Stimulated activated CD8-positive, alpha-beta memory T cell treated with anti-CD3 and anti-CD28 coated beads, Interleukin-15, amount 100 ng/mL, for 1 hour (primary cell): Measurements from ENCODE around the gene IRS2.
"Not testable (repeated sequence)": the region's sequence is repeated elsewhere in the genome, so short reads cannot be mapped to it uniquely, and the experiment has no call there.

Source experiments
- DNase-seq: peaks from one replicate; pipeline ENCODE4 v3.0.0-alpha.2; 2020; ENCODE audit warnings: low read depth

IRS2 gene

DNA sequence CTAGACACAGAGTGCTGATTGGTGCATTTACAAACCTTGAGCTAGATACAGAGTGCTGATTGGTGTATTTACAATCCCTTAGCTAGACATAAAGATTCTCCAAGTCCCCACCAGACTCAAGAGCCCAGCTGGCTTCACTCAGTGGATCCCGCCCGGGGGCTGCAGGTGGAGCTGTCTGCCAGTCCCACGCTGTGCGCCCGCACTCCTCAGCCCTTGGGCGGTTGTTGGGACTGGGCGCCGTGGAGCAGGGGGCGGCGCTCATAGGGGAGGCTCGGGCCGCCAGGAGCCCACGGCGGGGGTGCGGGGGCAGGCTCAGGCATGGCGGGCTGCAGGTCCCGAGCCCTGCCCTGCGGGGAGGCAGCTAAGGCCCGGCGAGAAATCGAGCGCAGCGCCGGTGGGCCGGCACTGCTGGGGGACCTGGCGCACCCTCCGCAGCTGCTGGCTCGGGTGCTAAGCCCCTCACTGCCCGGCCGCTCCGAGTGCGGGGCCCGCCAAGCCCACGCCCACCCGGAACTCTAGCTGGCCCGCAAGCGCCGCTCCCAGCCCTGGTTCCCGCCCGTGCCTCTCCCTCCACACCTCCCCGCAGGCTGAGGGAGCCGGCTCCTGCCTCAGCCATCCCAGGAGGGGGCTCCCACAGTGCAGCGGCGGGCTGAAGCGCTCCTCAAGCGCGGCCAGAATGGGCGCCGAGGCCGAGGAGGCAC is 53.8 kb downstream of the IRS2 start:
- not testable (repeated sequence) for DNase-seq

DNA sequence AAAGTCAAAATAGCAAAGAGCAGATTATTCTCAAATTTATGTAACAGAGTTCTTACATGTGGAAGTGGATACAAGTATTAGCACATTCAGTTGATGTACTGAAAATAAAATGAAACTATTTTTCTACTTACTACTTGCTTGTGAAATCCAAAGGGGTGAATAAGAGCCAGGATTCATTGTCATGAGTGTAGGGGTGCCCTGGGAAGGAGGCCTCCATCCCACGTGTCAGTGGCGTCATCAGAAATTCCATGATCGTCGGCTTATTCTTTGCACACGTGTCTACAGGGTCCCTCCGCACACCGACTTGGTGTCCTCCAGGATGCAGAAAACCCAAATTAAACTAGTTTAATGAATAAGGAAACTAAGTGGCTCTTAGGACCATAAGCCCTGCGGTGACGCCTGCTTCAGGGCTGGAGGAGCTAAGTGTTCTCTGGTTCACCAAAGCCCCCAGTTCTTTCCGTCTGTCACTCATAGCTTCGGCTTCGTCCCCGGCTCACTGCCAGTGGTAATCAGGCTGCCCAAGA is 55.5 kb downstream of the IRS2 start:
- no peak for DNase-seq

DNA sequence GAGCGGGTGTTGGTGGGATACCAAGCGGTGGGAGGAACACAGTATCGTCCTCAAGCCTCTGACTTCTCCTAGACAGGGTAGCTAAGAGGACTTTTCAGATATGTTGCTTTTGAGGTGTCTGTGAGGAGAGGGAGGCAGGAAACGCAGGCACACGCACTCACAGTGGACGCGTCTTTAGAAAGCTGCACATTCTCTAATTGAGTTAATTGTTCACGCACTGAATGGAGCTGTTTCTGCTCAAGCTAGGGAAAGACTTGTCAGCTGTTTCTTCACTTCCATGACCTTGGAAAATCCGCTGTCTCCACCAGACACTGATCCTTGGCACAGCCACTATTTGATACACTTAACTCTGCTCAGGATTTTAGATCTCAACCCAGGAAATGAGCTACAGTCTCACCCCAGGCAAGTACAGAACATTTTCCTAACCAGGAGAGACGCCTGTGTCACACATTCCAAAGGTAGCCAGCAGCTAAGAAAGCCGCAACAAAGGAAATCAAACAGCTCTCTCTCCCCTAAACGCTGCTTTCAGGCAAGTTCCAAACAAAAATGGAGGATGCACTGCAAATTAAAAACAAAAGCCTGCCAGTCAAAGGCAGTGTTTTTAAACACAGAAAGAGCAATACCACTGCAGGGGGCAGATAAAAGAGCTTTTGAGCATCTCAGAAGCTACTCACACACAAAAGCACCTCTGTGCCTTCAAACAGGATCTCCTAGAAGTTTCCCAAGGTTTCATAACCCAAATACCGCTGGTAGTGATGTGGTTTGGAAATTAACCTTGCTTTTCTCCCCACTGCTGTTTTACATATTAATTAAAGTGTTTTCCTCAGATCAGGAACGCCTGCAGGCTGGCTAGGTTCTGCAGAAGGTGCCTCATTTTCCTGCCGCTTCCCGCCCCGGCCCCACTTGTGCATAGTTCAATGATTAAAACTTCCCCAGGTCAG is 57.3 kb downstream of the IRS2 start:
- DNase-seq, result no peak

DNA sequence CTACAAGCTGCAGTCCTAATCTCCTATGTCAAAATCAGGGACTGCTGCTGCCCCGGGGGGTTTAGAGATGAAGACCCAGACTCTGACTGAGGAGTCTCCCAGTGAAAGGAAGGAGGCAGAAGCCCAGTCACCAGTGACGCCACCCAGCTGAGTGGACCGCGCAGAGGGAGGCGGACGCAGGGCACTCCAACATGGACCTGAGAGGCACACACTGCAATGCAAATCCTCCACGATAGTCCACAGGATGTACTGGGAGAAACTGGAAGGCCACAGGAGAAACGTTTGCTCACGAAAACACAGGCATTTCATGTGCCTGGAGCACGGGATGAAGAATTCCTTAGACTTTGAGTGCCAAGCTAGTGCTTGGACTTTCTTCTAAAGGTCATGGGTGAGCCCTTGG is 58.3 kb downstream of the IRS2 start:
- no peak for DNase-seq

DNA sequence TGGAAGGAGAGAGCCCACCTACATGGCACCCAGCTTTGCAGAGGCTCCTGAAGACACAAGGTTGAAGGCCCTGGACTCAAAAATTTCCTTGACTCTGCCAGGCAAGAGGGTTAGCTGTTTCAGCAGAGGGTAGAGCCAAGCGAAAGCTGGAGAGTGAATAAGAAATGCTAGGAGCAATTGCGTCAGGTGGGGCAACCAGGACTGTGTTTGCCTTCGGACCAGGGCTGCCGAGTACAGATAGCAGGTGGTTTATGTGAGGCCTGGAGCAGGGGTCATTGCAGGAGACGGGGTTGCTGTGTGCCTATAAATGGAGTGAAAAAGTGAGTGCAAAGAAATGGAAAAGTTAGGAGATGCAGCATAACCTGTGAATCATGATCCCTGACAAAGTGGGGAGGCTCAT is 59.1 kb downstream of the IRS2 start:
- no peak for DNase-seq

DNA sequence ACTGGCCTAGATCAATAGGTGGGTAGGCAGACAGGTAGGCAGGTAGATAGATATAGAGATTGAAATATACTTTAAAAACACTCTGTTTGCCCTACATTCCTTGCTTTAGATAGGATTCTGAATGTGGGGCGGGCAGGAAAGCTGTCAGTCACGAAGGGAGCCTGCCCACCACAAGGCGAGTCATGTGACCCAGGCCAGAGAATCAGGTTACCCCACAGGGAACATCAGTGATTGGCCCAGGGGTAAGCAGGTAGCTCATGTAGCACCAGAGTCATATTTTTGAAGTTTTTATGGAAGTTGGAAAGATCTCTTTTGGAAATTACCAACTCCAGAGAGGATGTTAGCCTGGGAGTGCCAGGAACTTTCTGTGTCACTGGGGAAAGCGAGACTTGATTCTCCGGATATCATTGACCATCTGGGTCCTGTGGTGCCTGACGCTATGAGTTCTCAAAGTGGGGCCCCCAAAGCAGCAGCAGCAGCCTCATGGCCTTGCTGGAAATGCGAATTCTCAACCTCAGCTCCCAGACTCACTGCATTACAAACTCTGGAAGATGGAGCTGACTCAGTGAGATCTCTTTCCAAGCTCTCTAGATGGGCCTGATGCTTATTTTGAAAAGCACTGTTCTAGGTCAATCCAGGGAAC is 60.3 kb downstream of the IRS2 start:
- DNase-seq, result no peak

DNA sequence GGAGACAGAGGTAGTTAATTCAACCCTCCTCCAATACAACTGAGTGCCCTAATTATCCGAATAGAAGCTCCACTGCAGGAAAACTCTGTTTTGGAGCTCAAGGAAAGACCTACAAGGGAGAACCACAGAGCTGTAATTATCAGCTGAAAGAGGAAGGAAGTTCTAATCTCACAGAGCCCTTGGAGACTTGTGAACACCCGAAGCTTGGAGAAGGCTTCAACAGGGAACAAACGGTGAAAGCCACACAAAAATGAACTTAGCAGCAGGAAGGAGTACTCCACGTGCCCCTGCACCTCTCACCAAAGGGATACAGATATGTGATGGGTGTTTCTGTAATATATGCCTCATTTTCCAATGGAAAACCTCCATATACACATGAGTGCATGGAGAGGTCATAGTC is 61.1 kb downstream of the IRS2 start:
- no peak for DNase-seq

GRCh38 chr13:109724603-109725002 is 61.8 kb downstream of the IRS2 start:
- no peak for DNase-seq

DNA sequence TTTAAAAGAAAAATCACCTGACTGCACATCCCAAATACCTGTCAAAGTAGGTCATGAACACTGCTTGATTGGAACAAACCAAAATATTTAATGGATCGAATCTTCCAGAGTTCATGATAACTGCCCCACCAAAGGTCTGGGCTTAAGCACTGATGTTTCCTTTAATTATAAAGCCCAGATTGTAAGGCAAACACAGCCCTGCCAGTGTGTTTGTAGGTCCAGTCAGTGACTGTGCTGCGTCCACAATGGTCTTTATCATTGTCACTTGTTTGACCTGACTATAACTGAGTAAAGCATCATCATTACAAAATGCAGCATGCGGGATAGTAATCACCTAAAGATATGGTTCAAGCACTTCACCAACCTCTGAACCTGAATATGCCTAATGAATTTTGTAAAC is 63.3 kb downstream of the IRS2 start:
- no peak for DNase-seq

- no peak for DNase-seq
Measured at GRCh38 chr13:109722068-109722467, 64.3 kb downstream of the IRS2 start.

DNA sequence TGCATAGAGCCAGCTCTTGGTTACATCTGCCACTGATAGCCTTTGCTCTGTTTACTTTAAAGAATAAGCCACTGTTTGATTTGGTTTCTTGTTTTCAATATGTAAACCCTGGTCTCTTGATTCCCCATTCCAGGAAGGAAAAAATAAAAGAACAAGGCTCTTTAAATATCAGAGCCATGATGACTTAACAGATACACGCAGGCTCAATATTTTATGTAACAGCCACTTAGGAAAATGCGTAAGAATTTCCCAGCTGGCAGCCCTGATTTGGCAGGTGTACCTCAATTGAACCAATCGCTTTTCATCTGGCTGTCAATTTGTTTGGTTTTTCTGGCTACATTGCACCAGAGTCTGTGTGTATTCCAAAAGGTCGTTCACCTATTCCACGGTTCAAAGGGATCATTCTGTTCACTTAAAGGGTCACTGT is 65.6 kb downstream of the IRS2 start:
- DNase-seq, result no peak

DNA sequence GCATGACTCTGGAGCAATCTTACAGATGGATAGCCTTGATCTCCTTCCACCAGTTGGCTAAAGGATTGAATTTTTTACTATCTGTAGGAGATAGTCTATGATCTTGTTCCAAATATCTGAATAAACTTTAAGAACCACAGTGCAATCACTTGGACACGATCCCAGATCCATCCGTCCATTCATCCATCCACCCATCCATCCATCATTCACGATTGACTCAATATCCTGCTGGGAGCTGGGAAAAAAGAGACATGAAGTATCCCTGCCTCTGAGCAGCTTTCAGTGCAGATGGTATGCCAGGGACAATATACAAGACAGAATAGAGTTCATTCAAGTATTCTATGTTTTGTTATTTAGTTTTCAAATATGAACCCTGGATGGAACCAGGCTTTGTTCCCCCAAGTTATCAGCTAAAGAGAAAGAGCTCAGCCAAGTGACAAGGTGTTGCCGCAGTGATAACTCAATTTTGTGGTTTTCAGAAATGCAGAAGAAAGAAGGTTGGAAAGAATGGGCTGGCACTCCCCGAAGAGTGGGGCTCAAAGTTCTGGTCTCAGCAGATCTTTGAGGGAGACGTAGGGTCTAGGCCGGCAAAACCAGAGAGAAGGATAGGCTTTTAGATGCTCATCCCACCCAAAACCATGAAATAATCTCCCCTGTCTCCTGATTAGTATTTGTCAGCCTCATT is 66.3 kb downstream of the IRS2 start:
- DNase-seq, result no peak

- DNase-seq, result no peak
Measured at GRCh38 chr13:109718726-109719125, 67.7 kb downstream of the IRS2 start.

- no peak for DNase-seq
Measured at GRCh38 chr13:109717686-109718085, 68.7 kb downstream of the IRS2 start.

- DNase-seq, result no peak
Measured at GRCh38 chr13:109715902-109716301, 70.5 kb downstream of the IRS2 start.

- no peak for DNase-seq
Measured at GRCh38 chr13:109713681-109714080, 72.7 kb downstream of the IRS2 start.

DNA sequence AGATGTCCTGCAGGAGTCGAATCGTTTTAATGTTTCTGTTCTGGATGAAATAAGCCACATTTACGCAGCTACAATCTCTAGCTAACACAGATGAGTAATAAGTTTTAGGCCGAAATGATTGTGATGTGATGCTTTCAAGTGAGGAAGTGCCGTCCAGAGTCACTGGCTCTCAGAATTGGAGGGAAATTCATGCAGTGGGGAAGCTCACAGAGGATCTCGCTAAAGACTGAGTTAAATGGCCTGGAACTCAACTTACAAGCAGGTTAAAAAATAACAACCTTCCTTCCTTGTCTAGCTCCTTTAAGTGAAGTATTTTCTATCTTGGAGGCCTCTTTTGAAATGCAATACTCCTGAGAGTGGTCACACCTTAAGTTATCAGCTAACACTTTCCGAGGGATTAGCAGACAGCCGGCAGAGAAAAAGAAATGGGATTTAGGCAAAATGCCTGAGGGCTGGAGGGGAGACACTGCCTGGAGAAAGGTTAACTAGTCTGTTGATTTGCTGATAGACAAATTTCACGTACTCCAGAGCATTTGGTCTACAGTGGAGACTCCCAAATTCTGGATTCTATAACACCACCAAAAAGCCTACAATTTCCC is 74.2 kb downstream of the IRS2 start:
- no peak for DNase-seq

DNA sequence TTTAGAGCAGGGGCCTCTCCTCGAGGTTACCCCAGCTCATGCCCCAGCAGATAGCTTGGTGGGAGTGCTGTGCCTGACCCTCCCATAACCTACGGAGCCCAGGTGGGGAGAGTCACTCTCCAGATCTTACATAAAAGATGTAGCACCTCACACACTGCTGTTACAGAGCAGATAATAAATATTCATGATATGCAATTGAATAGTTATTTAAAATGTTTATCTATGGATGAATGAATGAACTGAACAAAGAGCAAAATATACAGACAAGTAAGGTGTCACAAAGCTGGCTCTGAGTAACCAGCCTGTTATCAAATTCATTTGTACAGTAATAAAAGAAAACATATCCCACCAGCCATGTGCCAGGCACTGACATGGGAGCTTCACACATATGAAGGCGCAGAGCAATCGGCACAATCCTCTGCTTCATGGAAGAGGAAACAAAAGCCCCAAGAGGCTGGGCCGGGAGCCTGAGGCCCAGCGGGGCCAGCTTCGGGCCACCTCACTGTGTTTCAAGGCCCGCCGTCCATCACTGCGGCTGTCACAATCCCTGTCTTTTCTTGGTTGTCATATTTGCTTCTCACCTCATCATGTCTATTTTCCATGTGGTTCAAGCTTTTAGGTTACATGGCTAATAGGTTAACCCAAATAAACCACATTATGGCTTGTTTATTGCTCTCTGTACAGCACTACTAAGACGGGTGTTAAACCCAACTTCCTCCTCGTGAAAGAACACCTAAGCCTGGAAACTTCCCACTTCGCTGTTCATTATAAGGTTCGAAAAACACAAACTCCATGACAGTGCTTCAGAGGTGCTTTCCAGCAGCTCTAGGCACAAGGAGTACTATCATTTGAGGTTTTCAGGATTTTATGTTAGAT is 78.4 kb downstream of the IRS2 start:
- no peak for DNase-seq

DNA sequence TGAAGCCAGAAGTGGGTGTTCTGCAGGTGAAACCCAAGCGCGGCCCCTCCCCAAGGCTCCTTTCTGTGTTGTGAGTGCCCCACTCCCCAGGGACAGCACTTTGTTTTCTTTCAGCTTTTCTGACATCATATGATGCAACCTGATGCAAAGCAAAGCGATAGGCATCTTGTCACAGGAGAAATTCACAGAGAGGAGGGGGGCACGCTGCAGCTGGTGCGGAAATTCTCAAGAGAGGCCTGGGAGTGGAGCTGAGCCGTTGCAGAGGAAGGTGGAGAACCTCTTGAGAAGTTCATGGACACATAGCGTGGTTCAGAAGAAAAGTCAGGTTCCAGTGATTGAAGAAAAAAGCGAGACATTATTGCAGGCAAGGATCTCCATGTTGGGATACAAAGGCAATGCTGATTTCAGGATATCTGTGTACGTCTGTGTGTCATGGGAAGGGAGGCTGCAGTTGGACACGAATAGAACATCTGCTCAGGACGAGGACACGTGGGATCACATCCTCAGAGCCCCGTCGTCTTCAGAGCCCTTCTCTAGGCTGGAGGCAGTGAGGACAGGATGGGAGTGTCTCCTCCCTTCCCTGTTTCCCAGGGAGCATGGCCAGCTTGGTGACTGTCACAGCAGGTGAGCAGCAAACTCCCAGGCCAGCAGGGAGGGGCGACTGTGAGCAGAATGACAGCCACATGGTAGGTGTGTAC is 79.2 kb downstream of the IRS2 start:
- DNase-seq, result no peak
